ENCODE results near the gene ZWILCH.
"Not testable (repeated sequence)": the region's sequence is repeated elsewhere in the genome, so short reads cannot be mapped to it uniquely, and the experiment has no call there.

Gene ZWILCH

GRCh38 chr15:66587020-66587419 lies 81.9 kb downstream of the ZWILCH start:
- Histone ChIP-seq H4K20me1 (ENCODE audit: insufficient read depth) (no peaks in the 10 kb centered on the region), H3K4me3 (IDR thresholded peaks at IDR 0.05; ENCODE audit: insufficient read depth, low read depth, low read length) (no peak overlapping the region), H3K4me2 (no peak overlapping the region), H3K4me1 (ENCODE audit: low read depth, poor library complexity, severe bottlenecking) (no peaks in the 10 kb centered on the region), H3K9ac (no peak overlapping the region), H3K27me3 (ENCODE audit: insufficient read depth, low read depth) (no peaks in the 10 kb centered on the region), H3K27ac (no peak overlapping the region), H2AFZ (ENCODE audit: low read depth) (no peak overlapping the region), H3K79me2 (ENCODE audit: insufficient read depth, low read depth) (no peaks in the 10 kb centered on the region), H3K36me3 (ENCODE audit: insufficient read depth) (no peaks in the 10 kb centered on the region)
- no peak for TF ChIP-seq CTCF (conservative IDR thresholded peaks at IDR 0.05; ENCODE audit: low read depth, low read length)

GRCh38 chr15:66587749-66588148 lies 82.6 kb downstream of the ZWILCH start:
- no peak overlapping the region for H3K9ac ChIP-seq
- H3K4me2 ChIP-seq = no peak overlapping the region
- no peak overlapping the region for H2AFZ ChIP-seq (ENCODE audit: low read depth)
- no peak overlapping the region for H3K27ac ChIP-seq
- no peaks in the 10 kb centered on the region for H3K27me3 ChIP-seq (ENCODE audit: insufficient read depth, low read depth)
- no peaks in the 10 kb centered on the region for H3K79me2 ChIP-seq (ENCODE audit: insufficient read depth, low read depth)
- no peaks in the 10 kb centered on the region for H4K20me1 ChIP-seq (ENCODE audit: insufficient read depth)
- no peaks in the 10 kb centered on the region for H3K4me1 ChIP-seq (ENCODE audit: low read depth, poor library complexity, severe bottlenecking)
- TF ChIP-seq CTCF (conservative IDR thresholded peaks at IDR 0.05; ENCODE audit: low read depth, low read length) = no peak
- no peak overlapping the region for H3K4me3 ChIP-seq (IDR thresholded peaks at IDR 0.05; ENCODE audit: insufficient read depth, low read depth, low read length)
- no peaks in the 10 kb centered on the region for H3K36me3 ChIP-seq (ENCODE audit: insufficient read depth)

- no peaks in the 10 kb centered on the region for H4K20me1 ChIP-seq (ENCODE audit: insufficient read depth)
- H3K27me3 ChIP-seq (ENCODE audit: insufficient read depth, low read depth) = no peaks in the 10 kb centered on the region
- H3K9ac ChIP-seq = no peak overlapping the region
- H3K4me2 ChIP-seq = no peak overlapping the region
- no peak overlapping the region for H2AFZ ChIP-seq (ENCODE audit: low read depth)
- no peak overlapping the region for H3K27ac ChIP-seq
- no peaks in the 10 kb centered on the region for H3K4me1 ChIP-seq (ENCODE audit: low read depth, poor library complexity, severe bottlenecking)
- TF ChIP-seq CTCF (conservative IDR thresholded peaks at IDR 0.05; ENCODE audit: low read depth, low read length) = no peak
- no peaks in the 10 kb centered on the region for H3K79me2 ChIP-seq (ENCODE audit: insufficient read depth, low read depth)
- H3K4me3 ChIP-seq (IDR thresholded peaks at IDR 0.05; ENCODE audit: insufficient read depth, low read depth, low read length) = no peak overlapping the region
- H3K36me3 ChIP-seq (ENCODE audit: insufficient read depth) = no peaks in the 10 kb centered on the region
Measured at GRCh38 chr15:66588537-66588936, 83.4 kb downstream of the ZWILCH start.

GRCh38 chr15:66588971-66589370 lies 83.8 kb downstream of the ZWILCH start:
- Histone ChIP-seq H3K27me3 (ENCODE audit: insufficient read depth, low read depth) (no peaks in the 10 kb centered on the region), H3K79me2 (ENCODE audit: insufficient read depth, low read depth) (no peaks in the 10 kb centered on the region), H3K36me3 (ENCODE audit: insufficient read depth) (no peaks in the 10 kb centered on the region), H3K27ac (no peak overlapping the region), H4K20me1 (ENCODE audit: insufficient read depth) (no peaks in the 10 kb centered on the region), H3K4me1 (ENCODE audit: low read depth, poor library complexity, severe bottlenecking) (no peaks in the 10 kb centered on the region), H3K4me3 (IDR thresholded peaks at IDR 0.05; ENCODE audit: insufficient read depth, low read depth, low read length) (no peak overlapping the region), H3K4me2 (no peak overlapping the region), H2AFZ (ENCODE audit: low read depth) (no peak overlapping the region), H3K9ac (no peak overlapping the region)
- TF ChIP-seq CTCF (conservative IDR thresholded peaks at IDR 0.05; ENCODE audit: low read depth, low read length) = no peak

- not testable (repeated sequence) for H3K36me3 ChIP-seq (ENCODE audit: insufficient read depth); H3K27me3 ChIP-seq (ENCODE audit: insufficient read depth, low read depth); H2AFZ ChIP-seq (ENCODE audit: low read depth); H3K4me2 ChIP-seq; H3K27ac ChIP-seq; H3K9ac ChIP-seq; H3K4me3 ChIP-seq (IDR thresholded peaks at IDR 0.05; ENCODE audit: insufficient read depth, low read depth, low read length); H3K79me2 ChIP-seq (ENCODE audit: insufficient read depth, low read depth); H4K20me1 ChIP-seq (ENCODE audit: insufficient read depth); H3K4me1 ChIP-seq (ENCODE audit: low read depth, poor library complexity, severe bottlenecking)
Measured at GRCh38 chr15:66589429-66589828, 84.3 kb downstream of the ZWILCH start.
